ENCODE results near the gene NCOA3. TPM values are rescaled to one million over a fixed set of nuclear protein-coding genes. Genes with fewer than 3 reads are reported as not detected.

The NCOA3 gene
- total and polyA plus RNA-seq, 2 of the 8 experiments (the other 6 are each of a cell fraction or from before 2014, with no cell fraction given): 7.9 to 24.7 TPM

DNA sequence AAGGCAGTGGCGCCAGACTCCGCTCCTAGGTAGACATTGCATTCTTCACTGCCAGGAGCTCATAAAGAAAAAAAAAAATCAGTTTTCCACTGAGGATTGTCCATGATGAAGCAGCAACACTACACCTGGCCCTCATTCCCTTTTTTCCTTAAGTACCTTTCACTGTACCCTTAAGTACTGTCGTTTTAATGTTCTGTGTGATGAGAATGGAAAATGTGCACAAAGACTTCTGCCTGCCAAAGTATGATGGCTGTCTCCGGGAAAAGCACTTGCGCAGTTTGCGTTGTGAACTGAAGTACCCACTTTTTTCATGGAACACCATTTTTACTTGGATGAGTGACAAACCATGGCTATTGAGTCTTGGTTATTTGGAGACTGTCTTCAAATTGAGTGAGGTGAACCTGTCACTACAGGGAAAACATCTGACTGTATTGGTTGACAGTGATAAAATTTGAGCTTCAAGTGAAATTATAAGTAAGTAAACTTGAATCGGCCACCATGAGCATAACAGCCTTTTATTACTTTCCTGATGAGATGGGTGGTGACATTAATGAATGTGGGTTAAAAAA, 104.8 kb downstream of the NCOA3 start:
- Histone ChIP-seq H3K4me2 (ENCODE audit: insufficient read depth in 1 of 2, low read depth in 2 of 2, low read length in 2 of 2) (no peak overlapping the region), H3K4me1 (replicated peaks in 1 of 4; ENCODE audit: control insufficient read depth in 3 of 4, insufficient read depth in 4 of 4, low read length in 3 of 4) (no peaks in the 10 kb centered on the region), H3K79me2 (ENCODE audit: control insufficient read depth in 1 of 2, insufficient read depth in 2 of 2, low read length in 2 of 2) (peaks cover 0 to 8% of the 10 kb centered on the region in 2 experiments; a peak in 1 of 4 replicates), H2AFZ (ENCODE audit: low read length) (no peak overlapping the region), H4K20me1 (replicated peaks in 1 of 2; ENCODE audit: control insufficient read depth in 1 of 2, insufficient read depth in 2 of 2, low read length in 2 of 2) (no peaks in the 10 kb centered on the region), H3K14ac (ENCODE audit: insufficient read length) (no peak overlapping the region), H3K9me3 (ENCODE audit: insufficient read depth in 2 of 2, low read depth in 1 of 2, low read length in 1 of 2) (peaks cover 2% of the 10 kb centered on the region in 2 experiments; a peak in 2 of 4 replicates), H2BK12ac (ENCODE audit: low read depth, low read length) (no peak overlapping the region), H3K79me1 (ENCODE audit: low read depth, low read length) (no peaks in the 10 kb centered on the region; the same call in 1 of the 2 replicates), H2BK20ac (ENCODE audit: low read length) (no peak overlapping the region), H3K56ac (replicated peaks; ENCODE audit: insufficient read length, low read depth, low read length) (no peak overlapping the region), H3K18ac (ENCODE audit: extremely low read depth, low read length) (no peak overlapping the region), H3K27ac (ENCODE audit: low read depth, low read length) (no peak overlapping the region), H4K8ac (ENCODE audit: extremely low read depth, insufficient read depth, low read length) (no peak overlapping the region), H2BK5ac (ENCODE audit: low read depth, low read length) (no peak overlapping the region), H3K4me3 (ENCODE audit: extremely low read depth in 1 of 4, insufficient read depth in 2 of 4, low read depth in 3 of 4, low read length in 4 of 4) (no peak overlapping the region), H3K9ac (replicated peaks in 1 of 4; ENCODE audit: extremely low read depth in 1 of 4, low read depth in 3 of 4, low read length in 3 of 4) (no peak overlapping the region; a peak in 2 of 7 replicates), H2AK5ac (ENCODE audit: low read depth, low read length) (no peak overlapping the region), H3K36me3 (ENCODE audit: control insufficient read depth in 2 of 4, insufficient read depth in 4 of 4, low read length in 3 of 4) (no peaks in the 10 kb centered on the region), H2BK15ac (ENCODE audit: low read length) (no peak overlapping the region), H3K27me3 (replicated peaks in 1 of 4; ENCODE audit: control insufficient read depth in 3 of 4, extremely low read depth in 1 of 4, insufficient read depth in 3 of 4, low read length in 3 of 4) (no peaks in the 10 kb centered on the region), H4K91ac (replicated peaks; ENCODE audit: insufficient read length, low read length) (no peak overlapping the region), H3K4ac (replicated peaks; ENCODE audit: insufficient read length, low read depth, low read length) (no peak overlapping the region), H3K23me2 (ENCODE audit: low read depth, low read length) (no peaks in the 10 kb centered on the region), H2BK120ac (replicated peaks; ENCODE audit: low read depth, low read length) (no peak overlapping the region), H3K23ac (ENCODE audit: insufficient read length) (no peak overlapping the region), H4K5ac (ENCODE audit: insufficient read length, low read depth, low read length) (no peak overlapping the region)
- FAIRE-seq: no peak
- TF ChIP-seq SIRT6 (IDR thresholded peaks at IDR 0.05; ENCODE audit: low read length): no peak
- TF ChIP-seq USF2 (IDR thresholded peaks at IDR 0.05; ENCODE audit: low read length): no peak
- no peak for TF ChIP-seq EP300 (IDR thresholded peaks at IDR 0.05; ENCODE audit: borderline replicate concordance in 1 of 2, low read depth in 2 of 2, low read length in 2 of 2)
- no peak for TF ChIP-seq POLR2A (IDR thresholded peaks at IDR 0.05; ENCODE audit: control extremely low read depth in 1 of 2, low read depth in 2 of 2, low read length in 2 of 2)
- TF ChIP-seq, protein P1, sequence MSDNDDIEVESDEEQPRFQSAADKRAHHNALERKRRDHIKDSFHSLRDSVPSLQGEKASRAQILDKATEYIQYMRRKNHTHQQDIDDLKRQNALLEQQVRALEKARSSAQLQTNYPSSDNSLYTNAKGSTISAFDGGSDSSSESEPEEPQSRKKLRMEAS (IDR thresholded peaks at IDR 0.05): no peak
- ChIA-PET POLR2A (ENCODE audit: partially characterized antibody) (no interaction called here), CTCF (ENCODE audit: partially characterized antibody) (no interaction called here)
- no peak for DNase-seq (ENCODE audit: low read depth in 1 of 2, low spot score in 2 of 2)
- 95% methylated on average over 7 of the region's 7 CpGs; no CpG with 5 or more reads in 1 of the 2 experiments for WGBS, 2 experiments (ENCODE audit: extremely low coverage in 1 of 2, insufficient coverage in 1 of 2, insufficient read length in 1 of 2, insufficient replicate concordance in 2 of 2, low coverage in 1 of 2, low lambda C conversion rate in 2 of 2, missing lambda C conversion rate in 1 of 2)
